ENCODE measurements around the gene TREML4.

The TREML4 gene, protein sequence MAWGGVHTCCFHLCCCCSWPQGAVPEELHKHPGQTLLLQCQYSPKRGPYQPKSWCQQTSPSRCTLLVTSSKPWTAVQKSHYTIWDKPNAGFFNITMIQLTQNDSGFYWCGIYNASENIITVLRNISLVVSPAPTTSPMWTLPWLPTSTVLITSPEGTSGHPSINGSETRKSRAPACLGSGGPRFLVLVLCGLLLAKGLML

DNA sequence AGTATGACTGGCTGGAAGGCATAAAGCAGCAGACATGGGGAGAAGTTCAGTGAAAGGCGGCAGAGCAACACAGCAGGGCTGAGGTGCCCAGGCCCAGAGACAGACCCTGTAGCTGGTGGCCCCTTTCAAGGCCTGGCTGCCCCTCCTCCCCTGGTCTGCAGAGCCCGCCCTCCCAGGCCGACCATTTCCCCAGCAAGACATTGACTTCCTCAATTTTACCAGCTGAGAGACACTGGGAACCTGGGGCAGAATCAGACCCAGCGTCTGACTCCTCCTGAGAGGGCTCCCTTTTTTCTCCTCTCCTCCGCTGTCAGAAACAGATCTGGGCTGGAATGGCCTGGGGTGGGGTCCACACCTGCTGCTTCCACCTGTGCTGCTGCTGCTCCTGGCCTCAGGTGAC, at the start of gene TREML4:
TSS of gene TREML4 (plus strand) at position 254 of the 400 bp plus-strand sequence. CDS start at position 333, 79 bp downstream.
- no peak for DNase-seq (ENCODE audit: low spot score)

DNA sequence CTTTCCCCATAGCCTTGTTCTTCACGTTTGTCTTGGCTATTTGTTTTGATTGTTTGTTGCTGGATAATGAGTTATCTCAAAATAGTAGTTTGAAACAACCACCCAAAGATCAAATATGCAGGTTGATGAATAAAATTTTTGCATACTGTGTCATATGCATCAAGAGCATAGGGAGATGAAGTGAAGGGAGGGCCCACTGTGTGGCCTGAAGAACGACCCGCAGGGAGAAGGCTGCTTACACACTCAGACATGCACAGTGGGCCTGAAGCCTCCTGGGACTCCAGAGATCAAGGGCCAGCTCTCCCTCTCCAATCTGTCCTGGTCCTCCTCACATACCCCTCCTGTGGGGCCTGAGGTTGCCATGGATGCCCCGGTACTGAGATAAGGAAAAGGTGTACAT, 49.0 kb upstream of the TREML4 start:
- DNase-seq (ENCODE audit: low spot score), result no peak

DNA sequence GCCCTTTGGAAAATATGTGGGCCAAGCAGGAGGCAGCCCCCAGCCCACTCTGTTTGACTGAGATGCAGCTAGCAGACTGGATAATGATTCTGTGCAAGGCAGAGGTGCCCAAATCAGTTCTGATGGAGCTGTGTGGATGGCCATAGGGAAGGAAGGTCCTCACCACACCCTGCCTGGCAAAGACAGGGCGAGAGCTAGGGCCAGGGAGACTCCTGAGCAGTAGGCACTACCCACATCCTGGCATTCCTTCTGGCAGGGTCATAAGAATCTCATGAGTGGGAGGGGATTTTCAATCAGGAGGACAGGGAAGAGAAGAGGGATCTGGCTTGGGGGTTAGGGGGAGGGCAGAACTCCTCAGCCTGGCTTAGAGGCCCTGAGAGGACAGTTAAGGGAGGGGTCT, 46.6 kb upstream of the TREML4 start:
- DNase-seq (ENCODE audit: low spot score), result no peak

DNA sequence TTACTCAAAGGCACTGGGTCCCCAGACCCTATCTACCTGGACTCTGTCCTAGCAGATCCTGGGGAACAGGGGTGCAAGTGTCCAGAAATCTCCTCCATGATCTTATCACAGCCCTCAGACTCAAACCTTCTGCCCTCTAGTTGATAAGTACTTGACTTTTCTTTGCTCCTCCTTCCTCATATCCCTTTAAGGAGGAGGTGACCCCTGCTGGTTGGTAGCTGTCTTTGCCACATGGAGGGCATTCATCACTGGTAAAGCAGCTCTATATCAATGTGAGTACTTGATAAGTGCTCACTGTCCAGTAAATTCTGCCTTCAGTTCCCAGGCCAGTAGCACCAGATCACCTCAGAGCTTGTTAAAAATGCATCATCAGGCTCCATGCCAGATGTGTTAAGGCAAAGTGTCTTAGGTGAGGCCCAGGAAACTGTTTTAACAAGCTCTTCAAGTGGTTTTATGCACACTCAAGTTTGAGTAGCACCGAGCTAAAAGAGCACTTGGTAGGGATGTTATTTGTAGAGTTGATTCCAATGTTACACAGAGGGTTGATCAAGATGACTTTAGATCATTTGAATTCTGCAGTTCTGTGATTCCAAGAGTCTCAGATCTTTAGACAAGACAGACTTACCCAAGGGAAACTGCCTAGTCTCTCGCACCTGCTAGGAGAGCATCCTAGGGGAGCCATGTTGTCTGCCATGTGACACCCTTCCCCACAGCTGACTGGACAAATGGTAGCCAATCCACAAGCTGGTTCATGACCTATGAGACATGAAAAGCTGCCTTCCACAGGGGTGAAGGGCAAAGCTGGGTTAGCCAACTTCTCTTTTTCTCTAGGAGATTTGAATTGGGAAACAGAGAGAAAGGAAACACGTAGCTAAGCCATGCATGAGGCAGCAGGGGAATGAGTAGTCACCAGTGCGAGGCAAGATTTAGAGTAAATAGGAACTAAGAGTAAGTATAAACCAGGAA, 45.8 kb upstream of the TREML4 start:
- DNase-seq (ENCODE audit: low spot score), result peak; percentile 84

DNA sequence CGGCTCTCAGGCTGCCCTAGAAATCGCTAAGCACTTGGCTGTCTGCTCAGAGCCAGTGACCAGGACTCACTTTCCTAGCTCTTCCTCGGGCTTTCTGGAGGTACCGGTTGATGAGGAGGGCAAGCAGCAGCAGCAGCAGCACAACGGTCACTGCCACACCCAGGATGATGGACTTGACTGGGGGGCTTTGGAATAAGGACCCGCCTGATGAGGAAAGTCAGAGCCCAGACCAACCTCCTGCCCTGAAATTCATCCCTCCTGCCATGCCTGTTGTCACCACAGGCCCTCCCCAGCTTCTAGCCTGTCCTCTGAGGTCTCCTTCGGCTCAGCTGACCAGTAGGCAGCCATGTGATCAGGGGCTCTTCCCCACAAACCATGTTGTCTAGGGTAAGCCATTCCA, 43.4 kb upstream of the TREML4 start:
- no peak for DNase-seq (ENCODE audit: low spot score)

DNA sequence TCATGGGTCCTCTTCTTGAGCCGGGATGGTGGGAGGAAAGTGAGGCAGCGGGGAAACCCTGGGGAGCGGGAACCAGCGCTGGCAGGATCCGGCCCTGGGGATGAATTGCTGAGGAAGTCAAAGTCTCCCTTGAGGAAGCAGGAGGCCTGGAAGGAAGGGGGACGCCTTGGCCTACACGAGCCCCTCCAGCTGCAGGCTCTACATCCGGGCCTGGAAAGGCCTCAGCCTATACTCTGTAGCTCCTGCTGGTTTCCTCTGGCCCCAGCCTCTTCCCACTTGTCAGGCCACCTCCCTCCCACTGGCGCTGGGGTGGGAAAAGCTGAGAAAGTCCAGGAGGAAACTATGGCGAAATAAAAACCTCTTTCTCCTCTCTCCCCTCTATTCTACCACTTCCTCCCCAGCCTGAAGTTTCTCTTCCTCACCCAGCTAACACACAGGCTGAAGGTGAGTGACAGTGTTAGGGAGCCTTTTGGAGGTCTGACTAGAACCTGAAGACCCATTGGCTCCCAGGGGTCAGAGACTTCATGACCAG, 42.1 kb upstream of the TREML4 start:
- DNase-seq (ENCODE audit: low spot score), result no peak

DNA sequence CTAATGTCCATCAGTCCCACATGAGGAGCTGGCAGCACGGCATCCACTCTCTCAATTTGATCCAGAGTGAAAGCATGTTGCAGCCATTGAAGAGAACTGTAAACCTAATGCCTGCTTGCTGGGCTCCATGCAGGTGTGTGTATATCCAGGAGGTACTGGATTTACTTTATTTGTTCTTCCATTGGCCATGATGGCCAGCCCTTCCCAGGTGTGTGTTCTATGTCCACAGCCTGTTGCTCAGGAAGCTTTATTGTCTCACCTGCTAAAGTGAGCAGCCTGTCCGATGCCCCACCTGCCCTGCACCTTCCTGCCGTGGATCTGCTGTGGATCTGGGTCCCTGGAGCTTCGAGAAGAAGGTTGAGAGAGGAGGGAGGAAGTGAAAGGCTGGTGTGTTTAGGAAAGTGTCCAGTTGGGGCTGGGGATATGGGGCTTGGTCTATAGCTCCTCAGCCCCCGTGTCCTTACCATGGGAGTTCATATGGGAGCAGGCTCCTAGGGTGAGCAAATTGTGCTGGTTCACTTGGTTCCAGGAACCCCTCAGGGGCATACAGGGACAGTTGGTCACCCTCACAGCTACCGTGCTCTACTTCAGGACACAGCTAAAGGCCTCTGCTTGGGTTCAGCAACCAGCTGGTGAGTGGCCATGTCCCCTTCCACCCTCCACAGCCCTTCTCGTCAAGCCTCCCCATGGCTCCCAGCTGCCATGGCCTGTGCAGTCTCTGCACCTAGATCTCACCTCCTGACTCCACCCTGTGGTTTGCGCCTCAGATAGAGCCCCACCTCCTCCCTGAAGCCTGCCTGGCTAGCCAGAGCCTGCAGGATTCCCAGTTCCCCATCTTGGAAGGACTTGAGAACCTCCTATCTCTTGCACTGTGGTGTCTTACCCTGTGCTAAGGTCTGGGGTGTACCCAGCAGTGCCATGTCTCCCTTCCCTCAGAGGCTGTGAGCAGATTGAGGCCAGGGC, 39.9 kb upstream of the TREML4 start:
- no peak for DNase-seq (ENCODE audit: low spot score)

DNA sequence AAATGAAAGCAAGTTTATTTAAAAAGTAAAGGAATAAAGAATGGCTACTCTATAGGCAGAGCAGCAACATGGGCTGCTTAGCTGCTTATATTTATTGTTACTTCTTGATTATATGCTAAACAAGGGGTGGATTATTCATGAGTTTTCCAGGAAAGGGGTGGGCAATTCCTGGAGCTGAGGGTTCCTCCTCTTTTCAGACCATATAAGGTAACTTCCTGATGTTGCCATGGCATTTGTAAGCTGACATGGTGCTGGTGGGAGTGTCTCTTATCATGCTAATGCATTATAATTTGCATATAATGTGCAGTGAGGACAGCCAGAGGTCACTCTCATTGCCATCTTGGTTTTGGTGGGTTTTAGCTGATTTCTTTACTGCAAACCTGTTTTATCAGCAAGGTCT, 39.1 kb upstream of the TREML4 start:
- DNase-seq (ENCODE audit: low spot score), result peak; percentile 33

DNA sequence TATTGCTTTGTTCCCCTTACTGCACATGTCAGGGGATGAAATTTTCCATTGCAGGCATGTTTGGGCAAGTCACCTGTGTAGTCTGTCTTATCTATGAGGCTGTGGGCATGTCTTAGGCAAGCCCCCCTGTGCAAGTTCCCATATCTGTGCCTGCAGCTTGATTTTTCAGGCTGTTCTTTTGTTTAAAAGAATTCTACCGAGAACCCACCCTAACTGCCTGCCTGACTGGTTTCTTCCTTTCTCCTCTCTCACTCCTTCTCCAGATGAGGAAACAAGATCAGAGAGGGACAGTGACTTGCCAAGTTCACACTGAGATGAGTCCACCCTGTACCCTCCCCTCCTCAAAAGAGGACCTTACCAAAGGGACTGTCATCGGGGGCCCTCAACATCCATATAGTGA, 38.2 kb upstream of the TREML4 start:
- no peak for DNase-seq (ENCODE audit: low spot score)

DNA sequence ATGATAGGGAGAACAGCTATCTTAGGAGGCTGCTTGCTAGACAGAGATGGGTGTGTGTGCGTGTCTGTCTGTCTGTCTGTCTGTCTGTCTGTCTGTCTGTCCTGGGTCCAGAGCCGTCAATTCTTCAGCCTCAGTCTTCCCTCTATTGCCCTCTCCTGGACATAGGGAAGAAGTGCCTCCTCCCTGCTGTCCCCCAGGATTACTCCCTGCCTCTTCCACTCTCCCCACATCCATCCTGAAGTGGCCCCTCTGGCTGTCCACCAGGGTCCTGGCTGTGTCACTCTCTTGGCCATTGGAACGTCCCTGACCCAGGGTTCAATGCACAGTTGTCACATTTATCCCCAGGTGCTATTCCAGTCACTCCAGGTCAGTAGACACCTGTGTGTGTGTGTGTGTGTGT, 37.4 kb upstream of the TREML4 start:
- DNase-seq (ENCODE audit: low spot score), result no peak

DNA sequence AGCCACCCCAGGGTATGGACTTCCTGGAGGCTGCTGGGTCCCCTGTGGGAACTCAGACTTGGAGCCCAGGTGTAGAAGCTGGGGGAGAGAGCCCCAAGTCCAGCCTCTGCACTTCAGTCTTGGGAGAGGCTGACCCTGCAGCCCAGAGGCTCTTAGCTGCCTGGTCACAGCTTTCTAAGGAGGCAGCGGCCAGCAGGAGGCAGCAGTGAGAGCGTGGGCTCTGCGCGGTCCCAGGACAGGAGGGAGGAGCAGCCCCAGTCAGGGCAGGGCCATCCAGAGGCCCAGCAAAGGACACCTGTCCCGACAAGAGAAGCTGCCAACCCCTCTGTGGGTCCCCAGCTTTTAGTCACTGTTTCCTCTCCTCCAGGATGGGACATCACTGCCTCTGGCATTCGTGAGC, 36.6 kb upstream of the TREML4 start:
- peak; percentile 45 for DNase-seq (ENCODE audit: low spot score)

DNA sequence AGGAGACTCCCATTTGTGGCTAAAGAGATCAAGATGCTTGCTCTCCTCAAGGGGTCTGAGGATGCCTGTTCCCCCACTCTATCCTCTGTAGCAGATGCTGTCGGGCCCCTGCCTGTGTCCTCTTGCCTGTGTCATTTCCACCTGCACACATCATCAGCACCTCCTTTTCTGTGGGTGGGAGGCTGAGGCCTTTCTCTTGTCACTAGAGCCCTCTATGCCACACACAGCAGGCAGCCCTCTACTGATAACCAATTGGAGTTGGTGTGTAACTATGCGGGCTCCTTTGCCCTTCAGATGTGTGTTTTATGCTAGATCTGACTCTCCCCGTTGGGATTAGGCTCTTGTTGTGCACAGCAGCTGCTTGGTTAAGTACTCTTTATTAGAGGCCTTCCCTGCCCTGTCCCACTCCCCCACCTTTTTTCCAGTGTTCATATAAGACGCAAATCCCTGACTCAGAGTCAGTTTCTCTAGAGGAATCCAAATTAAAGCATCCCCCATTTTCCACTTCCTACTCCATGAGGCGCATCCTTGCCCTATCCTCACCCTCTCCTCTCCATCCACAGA, 34.9 kb upstream of the TREML4 start:
- DNase-seq (ENCODE audit: low spot score), result no peak

DNA sequence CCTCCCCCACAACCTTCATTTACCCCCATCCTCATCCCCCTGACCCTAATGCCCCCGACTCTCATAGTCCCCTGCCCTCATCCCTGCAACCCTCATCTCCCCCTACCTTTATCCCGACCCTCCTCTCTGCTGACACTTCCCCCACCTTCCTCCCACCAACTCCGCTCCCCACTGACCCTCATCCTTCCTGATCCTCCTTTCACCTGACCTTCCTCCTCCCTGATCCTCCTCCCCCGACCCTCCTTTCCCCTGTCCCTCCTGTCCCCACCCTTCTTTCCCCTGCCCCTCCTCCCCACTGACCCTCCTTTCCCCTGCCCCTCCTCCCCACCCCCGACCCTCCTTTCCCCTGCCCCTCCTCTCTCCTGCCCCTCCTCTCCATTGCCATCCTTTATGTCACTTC, 34.3 kb upstream of the TREML4 start:
- no peak for DNase-seq (ENCODE audit: low spot score)

DNA sequence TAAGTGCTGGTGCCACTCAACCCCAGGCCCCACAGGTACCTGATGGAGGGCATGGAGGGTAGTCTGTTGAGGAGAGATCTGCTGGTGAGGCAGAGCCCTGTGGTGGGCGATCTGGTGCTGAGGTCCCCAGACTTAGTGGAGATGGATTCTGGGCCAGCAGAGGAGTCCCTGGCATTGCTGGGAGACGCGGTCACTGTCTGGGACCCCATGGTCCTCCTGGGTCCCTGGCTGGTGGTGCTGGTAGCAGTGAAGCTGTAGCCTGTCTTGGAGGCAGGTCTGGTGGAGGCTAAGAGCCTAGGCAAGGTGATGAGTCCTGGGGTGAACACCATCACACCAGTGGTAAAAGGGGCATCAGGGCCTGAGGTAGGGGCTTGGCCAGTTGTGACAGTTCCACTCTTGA, 33.8 kb upstream of the TREML4 start:
- no peak for DNase-seq (ENCODE audit: low spot score)

DNA sequence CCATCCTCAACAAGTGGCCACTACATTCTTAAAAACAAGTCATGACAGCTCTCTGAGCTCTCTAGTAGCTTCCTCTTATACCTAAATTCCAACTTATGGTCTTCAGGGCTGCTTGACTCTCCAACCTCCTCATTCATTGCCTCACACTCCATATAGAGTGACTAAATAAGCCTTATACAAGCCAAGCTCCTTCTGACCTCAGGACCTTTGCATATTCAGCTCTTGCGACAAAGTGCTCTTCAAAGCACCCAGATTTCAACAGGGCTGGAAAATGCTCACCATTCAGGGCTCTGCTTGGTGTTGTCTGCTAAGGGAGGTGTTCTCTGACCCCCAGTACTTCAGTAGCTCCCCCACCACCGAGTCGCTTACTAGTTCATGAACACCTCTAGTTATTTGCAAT, 30.9 kb upstream of the TREML4 start:
- DNase-seq (ENCODE audit: low spot score), result no peak

DNA sequence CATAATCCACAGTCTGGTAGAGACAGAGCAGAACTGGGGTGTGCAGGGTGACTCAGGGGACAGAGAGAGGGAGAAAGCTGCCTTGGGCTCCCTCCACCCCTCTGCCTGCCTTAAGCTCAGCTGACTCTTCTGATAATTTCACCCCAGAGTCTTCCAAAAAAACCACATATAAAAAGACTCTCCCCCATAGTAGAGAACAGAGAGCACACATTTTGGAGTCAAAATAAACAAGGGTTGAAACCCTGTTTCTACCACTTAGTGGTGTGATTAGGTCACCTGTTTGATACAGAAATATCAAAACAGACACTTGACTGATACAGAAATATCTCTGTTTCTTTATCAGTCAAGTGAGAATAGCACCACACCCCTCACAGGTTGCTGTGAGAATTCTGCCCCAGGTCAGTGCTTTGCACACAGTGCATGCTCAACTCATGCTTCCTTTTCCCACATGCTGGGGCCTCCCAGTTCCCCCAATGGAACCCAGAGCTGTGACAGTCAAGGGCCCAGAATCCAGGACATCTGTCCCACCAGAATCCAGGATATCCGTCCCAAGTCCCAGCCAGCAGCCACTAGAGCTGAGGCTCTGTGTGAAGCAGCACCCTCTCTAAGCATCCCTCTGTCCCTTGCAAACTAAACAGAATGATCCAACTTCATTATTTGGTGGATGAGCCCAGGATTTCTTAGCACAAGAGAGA, 28.4 kb upstream of the TREML4 start:
- DNase-seq (ENCODE audit: low spot score), result peak; percentile 33

DNA sequence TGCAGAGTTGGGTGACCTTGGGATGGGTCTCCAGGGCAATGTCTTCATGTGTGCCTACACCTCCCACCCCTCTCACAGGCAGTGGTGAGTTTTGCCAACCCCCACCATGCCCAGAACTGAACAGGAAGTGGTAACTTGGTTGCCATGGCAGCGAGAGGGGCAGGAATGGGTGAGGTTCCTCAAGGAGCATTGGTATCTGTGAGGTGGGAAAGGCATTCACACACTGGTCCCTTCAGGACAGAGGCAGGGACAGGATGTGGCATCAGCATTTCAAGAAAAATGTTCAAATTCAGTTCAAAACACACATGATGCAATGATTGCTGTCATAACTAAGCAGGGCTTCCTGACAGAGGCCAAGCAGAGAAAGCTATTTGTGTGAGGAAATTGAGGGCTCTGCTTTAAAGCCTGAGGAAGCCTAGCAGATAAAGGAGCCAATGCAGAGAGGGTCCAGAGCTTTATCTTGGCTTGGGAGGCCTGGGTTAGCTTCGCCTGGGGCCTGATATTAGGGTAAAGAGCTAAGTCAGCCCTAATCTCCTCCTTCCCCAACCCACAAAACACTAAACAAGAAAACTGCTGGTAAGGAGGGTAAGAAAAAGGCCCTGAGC, 27.8 kb upstream of the TREML4 start:
- DNase-seq (ENCODE audit: low spot score), result peak; percentile 68

DNA sequence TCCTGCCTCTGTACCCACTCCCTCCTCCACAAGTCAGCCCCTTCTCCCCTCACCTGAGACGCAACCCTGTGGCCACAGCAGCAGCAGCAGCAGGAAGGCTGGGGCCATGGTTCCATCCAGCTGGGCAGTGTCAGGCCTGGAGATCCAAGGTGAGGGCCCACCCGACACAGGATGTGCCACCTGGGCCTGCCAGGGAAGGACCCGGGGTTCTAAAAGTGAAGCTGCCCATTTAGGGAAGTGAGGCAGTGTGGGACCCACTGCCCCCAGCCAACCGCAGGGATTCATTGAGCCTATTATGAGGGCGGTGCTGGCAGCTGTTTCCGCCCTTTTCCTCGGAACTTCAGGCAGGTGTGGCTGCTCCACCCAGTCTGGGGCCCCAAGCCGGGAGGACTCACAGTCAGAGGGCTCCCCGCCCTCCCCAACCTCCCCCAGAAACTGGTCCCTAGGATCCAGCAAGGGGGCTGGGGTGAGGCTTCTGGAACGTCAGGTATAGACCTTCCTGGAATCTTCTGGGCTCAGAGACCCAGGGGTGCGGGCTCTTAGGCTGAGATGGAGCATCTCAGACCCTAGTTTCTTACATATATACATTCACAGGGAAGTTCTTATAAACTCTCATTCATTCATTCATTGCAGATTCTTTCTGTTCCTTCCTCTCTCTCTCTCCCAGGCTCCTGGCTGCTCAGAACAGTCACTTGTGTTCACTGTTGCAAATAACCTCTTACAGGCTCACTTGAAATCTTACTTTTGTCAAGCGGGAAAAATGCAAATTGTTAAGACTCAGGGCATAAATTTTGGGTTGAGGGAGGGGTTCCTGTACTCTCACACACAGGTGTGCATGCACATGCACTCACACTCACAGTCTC, 27.0 kb upstream of the TREML4 start, which contains the start of gene TREML2:
TSS of gene TREML2 (minus strand) at position 249 of the 863 bp plus-strand sequence. CDS start at position 108, 141 bp downstream.
- peak; percentile 61 for DNase-seq (ENCODE audit: low spot score)

DNA sequence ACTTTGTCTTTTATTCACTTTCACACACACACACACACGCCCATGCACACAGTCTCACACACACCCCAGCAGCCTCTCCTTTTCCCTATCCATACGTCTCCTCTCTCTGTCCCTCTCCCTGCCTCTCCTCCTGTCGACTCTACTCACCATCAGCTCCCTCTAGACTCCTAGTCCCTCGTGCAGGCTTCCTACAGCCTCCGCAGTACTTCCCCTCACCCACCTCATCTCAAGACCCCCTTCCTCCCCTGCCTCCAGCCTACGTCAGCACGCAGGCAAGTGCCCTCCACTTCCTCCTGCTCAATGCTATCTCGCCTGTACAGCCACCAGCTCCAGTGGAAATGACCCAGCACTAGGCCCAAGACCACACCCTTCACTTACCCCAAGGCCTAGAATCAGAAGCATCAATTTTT, 26.4 kb upstream of the TREML4 start:
- no peak for DNase-seq (ENCODE audit: low spot score)

DNA sequence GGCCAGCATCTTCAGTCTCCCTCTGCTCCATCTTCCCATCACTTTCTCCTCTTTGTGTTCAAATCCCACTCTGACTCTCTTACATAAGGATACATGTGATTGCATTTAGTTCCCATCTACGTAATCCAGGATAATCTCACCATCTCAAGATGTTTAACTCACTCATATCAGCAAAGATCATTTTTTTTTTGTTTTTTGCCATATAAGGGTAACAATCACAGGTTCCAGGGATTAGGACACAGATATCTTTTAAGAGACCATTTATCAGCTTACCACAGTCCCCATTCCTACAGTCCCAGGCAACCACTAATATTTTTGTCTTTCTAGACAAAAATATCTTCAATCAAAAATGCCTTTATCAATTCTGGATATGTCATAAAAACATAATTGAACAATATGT, 24.0 kb upstream of the TREML4 start:
- no peak for DNase-seq (ENCODE audit: low spot score)

Data from NAMALWA (cell line).